ENCODE results near the gene TRIM7. TPM values are rescaled to one million over a fixed set of nuclear protein-coding genes. Genes with fewer than 3 reads are reported as not detected.
A peak's percentile ranks its signal among the peaks of the same experiment; 100 is the strongest.

TRIM7 gene
- total and polyA plus RNA-seq, 9 of the 15 experiments (the other 6 are each of a cell fraction or from before 2014, with no cell fraction given) = 2.6 to 14.9 (median 8.9) TPM

DNA sequence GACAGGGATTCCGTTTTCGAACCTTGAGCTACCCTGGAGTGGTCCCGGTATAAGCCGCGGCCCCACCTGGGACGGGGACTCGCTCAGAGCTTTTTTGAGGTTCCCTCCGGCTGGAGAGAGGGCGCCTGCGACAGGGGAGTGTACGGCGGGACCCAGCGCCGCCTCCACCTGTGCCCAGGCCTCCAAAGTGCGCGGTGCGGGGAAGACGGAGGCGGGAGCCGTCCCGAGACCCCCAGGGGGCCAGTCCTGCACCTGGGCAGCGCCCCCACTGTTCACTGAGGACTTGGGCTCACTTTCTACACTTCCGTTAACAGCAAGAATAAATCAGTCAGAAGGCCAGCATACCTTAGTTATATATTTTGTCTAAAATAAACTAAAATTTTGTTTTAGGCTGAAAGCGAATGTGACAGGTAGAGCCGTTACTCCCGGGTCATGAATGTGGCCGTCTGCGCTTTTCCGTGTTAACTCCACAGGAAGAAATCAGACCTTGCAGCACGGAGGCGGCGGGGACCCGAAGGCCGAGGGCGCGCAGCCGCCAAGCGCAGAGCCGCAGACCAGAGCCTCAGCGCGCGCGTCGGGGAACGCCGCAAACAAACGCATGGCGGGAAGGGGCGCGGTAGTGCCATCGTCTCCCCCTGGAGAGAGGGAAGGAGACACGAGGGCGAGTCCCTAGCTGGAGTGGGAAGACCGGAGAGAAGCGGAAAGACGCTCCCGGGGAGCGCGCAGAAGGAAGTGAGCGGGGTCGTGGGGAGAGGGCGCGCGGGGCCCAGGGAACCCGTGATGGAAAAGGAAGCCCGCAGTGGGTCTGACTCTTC is 14.1 kb downstream of the TRIM7 start (continued):
- no peak for TF ChIP-seq ZNF212 (CRISPR knock-in tag; IDR thresholded peaks at IDR 0.05)
- TF ChIP-seq, protein P1, sequence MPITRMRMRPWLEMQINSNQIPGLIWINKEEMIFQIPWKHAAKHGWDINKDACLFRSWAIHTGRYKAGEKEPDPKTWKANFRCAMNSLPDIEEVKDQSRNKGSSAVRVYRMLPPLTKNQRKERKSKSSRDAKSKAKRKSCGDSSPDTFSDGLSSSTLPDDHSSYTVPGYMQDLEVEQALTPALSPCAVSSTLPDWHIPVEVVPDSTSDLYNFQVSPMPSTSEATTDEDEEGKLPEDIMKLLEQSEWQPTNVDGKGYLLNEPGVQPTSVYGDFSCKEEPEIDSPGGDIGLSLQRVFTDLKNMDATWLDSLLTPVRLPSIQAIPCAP (CRISPR knock-in tag; IDR thresholded peaks at IDR 0.05; ENCODE audit: borderline replicate concordance) = no peak
- no peak for TF ChIP-seq DACH1 (IDR thresholded peaks at IDR 0.05; ENCODE audit: partially characterized antibody)
- no peak for TF ChIP-seq SIN3B (IDR thresholded peaks at IDR 0.05; ENCODE audit: low read depth)
- TF ChIP-seq NR2C1 (IDR thresholded peaks at IDR 0.05) = no peak
- no peak for TF ChIP-seq NR2C1 (tag; IDR thresholded peaks at IDR 0.05)
- peak; percentile 28 for TF ChIP-seq KDM5B (IDR thresholded peaks at IDR 0.05; ENCODE audit: insufficient replicate concordance, low read depth, low read length)
- no peak for TF ChIP-seq ZNF140 (CRISPR knock-in tag; IDR thresholded peaks at IDR 0.05)
- TF ChIP-seq, protein P2, sequence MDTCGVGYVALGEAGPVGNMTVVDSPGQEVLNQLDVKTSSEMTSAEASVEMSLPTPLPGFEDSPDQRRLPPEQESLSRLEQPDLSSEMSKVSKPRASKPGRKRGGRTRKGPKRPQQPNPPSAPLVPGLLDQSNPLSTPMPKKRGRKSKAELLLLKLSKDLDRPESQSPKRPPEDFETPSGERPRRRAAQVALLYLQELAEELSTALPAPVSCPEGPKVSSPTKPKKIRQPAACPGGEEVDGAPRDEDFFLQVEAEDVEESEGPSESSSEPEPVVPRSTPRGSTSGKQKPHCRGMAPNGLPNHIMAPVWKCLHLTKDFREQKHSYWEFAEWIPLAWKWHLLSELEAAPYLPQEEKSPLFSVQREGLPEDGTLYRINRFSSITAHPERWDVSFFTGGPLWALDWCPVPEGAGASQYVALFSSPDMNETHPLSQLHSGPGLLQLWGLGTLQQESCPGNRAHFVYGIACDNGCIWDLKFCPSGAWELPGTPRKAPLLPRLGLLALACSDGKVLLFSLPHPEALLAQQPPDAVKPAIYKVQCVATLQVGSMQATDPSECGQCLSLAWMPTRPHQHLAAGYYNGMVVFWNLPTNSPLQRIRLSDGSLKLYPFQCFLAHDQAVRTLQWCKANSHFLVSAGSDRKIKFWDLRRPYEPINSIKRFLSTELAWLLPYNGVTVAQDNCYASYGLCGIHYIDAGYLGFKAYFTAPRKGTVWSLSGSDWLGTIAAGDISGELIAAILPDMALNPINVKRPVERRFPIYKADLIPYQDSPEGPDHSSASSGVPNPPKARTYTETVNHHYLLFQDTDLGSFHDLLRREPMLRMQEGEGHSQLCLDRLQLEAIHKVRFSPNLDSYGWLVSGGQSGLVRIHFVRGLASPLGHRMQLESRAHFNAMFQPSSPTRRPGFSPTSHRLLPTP (IDR thresholded peaks at IDR 0.05; ENCODE audit: borderline replicate concordance, extremely low read depth, insufficient read length) = no peak
- 0 out of 4 replicates have a peak, but pooled peaks of 1 of the 2 experiments have one; percentile 7 for TF ChIP-seq FOXA3 (CRISPR knock-in tag; conservative IDR thresholded peaks at IDR 0.05 in 1 of 2, IDR thresholded peaks at IDR 0.05 in 1 of 2)
- TF ChIP-seq, protein P3, sequence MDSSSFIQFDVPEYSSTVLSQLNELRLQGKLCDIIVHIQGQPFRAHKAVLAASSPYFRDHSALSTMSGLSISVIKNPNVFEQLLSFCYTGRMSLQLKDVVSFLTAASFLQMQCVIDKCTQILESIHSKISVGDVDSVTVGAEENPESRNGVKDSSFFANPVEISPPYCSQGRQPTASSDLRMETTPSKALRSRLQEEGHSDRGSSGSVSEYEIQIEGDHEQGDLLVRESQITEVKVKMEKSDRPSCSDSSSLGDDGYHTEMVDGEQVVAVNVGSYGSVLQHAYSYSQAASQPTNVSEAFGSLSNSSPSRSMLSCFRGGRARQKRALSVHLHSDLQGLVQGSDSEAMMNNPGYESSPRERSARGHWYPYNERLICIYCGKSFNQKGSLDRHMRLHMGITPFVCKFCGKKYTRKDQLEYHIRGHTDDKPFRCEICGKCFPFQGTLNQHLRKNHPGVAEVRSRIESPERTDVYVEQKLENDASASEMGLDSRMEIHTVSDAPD (CRISPR knock-in tag; IDR thresholded peaks at IDR 0.05) = no peak
- TF ChIP-seq NFIC (IDR thresholded peaks at IDR 0.05) = no peak
- no peak for TF ChIP-seq ZBTB1 (CRISPR knock-in tag; IDR thresholded peaks at IDR 0.05; ENCODE audit: borderline replicate concordance, low read depth)
- no peak for TF ChIP-seq ZNF695 (CRISPR knock-in tag; IDR thresholded peaks at IDR 0.05)
- no peak for TF ChIP-seq COPS2 (conservative IDR thresholded peaks at IDR 0.05)
- TF ChIP-seq, protein P4, sequence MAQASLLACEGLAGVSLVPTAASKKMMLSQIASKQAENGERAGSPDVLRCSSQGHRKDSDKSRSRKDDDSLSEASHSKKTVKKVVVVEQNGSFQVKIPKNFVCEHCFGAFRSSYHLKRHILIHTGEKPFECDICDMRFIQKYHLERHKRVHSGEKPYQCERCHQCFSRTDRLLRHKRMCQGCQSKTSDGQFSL (CRISPR knock-in tag; IDR thresholded peaks at IDR 0.05) = no peak
- TF ChIP-seq, protein P4 (tag; IDR thresholded peaks at IDR 0.05) = no peak
- TF ChIP-seq, protein P5, sequence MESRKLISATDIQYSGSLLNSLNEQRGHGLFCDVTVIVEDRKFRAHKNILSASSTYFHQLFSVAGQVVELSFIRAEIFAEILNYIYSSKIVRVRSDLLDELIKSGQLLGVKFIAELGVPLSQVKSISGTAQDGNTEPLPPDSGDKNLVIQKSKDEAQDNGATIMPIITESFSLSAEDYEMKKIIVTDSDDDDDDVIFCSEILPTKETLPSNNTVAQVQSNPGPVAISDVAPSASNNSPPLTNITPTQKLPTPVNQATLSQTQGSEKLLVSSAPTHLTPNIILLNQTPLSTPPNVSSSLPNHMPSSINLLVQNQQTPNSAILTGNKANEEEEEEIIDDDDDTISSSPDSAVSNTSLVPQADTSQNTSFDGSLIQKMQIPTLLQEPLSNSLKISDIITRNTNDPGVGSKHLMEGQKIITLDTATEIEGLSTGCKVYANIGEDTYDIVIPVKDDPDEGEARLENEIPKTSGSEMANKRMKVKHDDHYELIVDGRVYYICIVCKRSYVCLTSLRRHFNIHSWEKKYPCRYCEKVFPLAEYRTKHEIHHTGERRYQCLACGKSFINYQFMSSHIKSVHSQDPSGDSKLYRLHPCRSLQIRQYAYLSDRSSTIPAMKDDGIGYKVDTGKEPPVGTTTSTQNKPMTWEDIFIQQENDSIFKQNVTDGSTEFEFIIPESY (CRISPR knock-in tag; IDR thresholded peaks at IDR 0.05) = no peak
- no peak for TF ChIP-seq NR1H2 (CRISPR knock-in tag; IDR thresholded peaks at IDR 0.05)
